SHP77 (cell line): Measurements from ENCODE around the gene ZP1.
"Not testable (repeated sequence)": the region's sequence is repeated elsewhere in the genome, so short reads cannot be mapped to it uniquely, and the experiment has no call there.

Experiments used
- DNase-seq, 2 experiments: peaks; one replicate each; lab custom pipeline; 2025; lab: John Stamatoyannopoulos, UW

ZP1 gene

DNA sequence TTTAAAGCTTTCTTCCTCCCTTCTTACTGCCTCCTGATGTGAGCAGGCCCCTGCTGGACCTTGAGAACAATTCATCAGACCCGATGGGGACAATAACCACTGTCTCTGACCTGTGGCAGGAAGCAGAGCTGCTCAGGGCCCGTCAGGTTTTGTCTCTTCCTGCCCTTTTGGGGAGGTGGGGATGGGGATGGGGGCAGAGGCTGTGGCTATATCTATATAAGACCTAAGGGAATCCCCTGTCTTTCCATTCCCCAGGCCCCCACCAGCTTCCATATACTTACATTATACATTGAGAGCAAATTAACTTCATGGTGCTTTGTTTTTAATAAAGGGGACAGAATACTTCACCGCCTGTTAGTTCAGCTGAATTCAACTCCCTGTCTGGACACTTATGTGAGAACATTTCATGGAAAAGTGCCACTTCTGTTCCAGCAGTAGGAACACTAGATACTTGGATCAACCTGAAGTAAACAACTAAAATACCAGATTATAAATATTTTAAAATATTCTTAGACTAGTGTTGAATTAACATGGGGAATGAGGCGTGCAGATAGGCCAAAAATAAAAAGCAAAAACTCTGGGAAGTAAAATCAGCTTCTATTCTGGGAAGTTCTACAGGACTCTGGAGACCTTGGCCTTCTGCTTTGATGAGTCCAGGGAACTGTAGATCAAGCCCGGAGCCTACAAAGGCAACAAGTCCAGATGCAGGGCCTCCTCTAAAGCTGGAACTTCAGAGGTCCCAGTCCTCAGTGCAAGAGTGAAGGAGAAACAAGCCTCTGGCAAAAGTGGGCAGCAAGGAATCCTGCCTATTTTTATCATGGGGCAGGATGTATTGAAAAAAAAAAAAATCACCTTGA, 11.1 kb downstream of the ZP1 start:
- no peak for DNase-seq

DNA sequence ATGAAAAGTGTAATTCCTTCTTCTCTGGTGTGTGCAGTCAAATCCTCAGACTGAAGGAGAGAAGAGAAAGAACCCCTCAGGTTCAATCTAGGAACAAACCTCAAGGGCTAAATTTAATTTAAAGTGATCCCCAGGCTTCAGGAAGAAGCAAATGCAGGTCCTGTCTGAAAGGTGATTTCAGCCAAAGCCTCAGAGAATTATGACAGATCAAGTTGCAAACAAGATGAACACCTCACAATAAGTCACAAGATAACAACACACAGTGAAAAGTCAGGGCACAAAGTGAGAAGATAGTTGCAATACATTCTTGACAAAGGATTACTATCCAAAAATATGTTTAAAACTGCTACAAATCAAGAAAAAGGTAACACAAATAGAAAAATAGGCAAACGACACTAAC, 11.8 kb downstream of the ZP1 start:
- no peak for DNase-seq

DNA sequence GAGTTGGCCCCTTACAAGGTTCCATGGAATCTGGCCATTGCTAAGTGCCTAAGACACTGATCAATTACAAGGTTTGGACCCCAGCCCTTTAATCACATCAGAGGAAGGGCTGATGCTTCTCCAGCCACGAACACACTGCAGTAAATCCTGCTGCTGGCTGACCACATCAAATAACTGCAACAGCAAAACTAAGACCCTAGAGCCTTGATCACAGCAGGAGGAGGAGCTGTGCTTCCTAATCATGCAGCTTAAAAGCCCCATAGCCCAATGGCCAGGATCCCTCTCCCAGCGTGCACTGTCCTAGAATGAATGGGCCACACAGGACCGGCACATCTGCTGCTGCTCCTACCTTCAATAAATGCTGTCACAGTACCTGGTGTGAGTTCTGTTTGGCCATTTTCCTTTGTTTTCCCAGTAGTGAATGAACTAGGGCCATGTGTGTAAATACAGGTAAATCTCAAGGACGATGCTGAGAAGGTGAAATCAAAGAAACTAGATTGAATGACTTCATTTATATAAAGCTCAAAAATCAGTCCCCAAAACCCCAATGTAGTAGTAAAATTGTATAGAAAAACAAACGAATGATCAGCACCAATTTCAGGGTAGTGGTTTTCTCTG, 12.7 kb downstream of the ZP1 start:
- no peak for DNase-seq

DNA sequence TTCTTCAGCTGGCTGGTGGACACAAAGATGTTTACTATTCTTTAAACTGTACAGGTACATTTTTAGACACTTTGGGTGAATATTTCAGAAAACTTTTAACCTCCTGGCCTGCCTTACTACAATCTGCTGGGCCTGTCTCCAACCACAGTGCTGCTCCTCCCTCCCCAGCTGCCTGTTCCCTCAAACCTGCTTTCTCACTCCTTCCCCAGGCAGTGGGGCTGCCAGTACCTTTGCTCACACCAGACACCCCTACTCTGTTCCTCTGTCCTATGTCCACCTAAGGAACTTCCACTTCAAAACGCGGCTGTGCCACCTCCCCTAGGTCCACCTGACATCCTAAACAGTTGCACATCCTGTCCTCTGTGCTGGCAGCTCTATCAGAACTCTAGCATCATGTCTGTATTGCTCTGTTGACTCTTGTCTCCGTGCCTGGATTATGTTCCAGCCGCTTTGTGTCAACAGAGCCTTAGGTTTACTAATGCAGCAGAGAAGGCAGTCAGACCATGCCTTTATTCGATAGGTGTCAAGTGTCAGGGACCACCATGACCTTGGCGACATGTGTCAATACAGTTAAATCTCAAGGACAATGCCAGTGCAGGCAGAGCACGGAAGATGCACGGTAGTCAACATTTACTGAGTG, 13.4 kb downstream of the ZP1 start:
- DNase-seq: peak; percentile 29 to 53

DNA sequence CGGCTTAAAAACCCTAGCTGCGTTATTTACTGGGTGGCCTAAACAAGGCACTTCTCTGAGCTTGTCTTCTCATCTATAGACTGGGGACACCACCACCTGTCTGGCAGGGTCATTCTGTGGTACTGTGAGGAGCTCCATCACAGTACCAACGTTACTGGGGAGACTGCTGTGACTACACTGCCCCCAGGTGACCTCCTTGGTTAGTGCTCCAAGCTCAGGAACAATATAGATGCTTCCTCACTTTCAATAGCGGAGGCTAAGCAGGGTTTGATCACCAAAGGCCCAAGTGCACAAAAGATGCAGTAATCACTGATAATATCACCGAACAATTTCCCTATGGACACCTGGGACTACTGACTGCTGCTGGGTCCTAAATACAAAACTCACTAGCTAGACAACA, 20.2 kb downstream of the ZP1 start:
- DNase-seq: peak; percentile 41 to 44

DNA sequence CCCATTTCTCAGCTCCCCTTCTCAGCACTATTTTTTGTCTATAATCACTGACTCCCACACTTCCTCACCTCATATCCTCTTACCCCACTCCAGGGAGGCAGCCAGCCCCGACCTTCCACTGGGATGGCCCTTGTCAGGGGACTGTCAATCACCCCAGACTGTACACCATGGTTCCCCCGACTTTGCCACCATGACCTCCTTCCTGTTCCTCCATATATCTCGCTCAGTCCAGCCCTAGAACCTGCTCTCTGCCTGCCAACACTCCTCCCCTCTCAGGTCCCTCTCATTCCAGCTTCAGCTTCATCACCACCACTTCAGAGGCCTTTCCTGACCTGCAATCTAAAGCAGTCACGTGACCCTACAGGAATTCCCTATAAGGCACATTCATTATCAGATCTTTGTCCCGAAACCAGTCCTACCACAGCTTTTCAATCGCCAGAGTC, 22.5 kb downstream of the ZP1 start:
- DNase-seq: no peak

DNA sequence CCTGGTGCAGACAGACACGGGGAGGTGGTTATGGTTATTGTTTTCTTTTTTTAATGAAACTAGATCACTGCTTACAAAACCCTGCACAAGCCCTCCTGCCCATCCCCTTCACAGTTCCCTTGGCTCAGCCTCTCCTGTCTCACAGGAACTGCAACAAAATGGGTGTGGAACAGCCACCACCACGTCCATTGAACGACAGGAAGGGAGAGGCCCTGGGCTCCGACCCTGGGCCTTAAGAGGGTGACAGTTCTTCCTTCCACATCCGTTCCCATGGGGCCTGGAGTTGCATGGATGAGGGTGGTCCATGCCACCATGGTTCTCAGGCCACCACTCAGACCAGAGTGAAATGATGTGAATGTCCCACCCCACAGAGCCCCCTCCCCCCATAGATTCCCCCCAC, 23.4 kb downstream of the ZP1 start:
- DNase-seq: no peak

DNA sequence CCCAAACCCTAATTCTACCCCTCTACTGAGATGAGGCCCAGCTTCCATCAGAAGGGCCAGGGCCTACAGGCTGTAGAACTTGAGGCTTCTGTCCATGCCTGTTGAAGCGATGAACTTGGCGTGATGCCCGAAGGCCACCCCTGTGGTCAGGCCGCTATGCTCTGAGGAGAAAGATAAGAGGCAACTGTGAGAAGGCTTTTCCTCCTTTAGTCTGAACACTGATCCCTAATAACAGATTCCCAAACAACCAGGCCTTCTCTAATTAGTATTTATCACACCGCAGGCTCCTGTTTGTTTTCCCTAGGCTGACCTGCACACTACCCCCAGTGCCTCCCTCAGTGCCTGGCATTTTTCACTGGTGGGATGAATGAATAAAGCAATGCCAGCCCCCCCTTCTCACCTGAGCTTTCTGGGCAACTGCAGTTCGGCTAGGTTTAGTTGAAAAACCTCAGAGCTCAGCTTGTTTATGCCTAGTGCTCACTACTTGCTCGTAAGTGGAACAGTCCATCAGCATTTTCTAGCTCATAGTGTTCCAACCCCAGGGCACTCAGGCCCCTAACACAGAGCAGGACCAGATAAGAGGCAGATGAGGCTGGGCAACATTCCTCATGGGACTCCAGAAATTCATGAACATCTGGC, 23.9 kb downstream of the ZP1 start:
- no peak for DNase-seq

DNA sequence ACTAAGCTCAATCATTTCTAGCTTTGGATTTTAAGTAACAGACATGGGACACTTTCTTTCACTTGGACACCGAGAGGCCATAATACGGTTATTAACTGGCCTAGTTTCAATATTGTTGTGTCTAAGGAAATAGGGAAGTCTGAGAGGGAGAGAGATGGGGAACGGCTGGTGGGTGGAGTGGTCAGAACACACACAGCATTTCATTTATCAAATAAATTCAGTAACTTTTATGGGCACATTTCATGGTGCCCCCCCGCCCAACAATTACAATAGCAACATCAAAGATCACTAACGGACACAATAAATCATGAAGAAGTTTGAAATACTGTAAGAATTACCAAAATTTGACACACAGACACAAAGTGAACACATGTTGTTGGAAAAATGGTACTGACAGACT, 28.3 kb downstream of the ZP1 start:
- no peak for DNase-seq

DNA sequence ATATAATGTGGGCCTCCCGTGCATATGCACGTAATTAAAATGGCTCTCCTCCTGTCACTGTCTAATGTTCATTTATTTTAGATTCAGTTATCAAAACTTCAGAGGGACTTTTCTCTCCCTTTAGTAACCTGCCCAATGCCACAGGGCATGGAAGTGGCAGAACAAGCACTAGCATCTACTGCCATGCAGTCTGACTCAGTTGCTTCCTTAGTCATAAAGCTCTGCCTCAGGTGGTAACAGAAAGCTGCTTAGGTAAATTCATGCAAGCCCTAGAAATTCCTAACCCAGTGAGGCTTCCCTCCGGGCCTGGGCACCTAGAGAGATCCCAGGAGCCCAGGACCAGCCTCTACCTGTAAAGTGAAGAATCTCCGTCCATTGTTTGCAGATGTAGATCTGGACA, 30.2 kb downstream of the ZP1 start:
- DNase-seq: no peak

DNA sequence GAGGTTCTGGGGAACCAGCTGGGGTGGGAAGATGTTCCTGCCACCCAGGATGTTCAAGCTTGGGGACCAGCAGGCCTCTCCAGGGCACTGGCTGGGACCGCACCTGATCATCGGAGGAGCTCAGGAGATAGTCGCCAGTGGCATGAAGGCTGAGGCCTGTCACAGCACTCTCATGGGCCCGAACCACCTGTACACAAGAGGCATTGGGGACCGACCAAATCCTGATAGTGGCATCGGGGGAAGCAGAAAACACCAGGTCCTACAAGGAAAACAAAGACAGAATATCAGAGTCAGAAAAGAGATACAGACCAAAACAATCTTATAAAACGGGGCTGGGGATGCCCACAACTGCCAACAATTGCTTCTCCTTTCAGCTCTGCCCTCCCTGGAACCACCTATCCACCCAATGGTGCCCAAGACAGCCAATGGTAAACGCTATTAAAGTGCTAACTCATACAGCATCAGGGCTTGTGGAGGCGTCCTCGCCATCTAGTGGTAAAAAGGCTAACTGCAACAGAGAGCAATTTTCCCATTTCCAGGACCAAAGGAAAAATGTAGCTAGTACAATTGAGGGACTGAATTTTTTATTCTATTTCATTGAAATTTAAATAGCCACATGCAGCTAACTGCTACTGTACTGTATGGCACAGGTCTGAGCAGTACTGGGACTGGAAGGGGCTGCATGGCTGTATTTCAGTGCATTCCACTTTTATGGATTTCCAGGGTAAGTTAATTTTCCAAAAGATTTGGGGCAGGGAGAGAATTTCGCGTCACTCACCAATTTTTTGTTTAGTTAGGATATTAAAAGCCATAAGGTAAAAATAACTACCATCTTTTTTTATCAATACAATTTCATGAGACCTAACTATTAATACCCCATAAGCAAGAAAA, 31.9 kb downstream of the ZP1 start:
- peak in 1 of 2 experiments; percentile 3 for DNase-seq

DNA sequence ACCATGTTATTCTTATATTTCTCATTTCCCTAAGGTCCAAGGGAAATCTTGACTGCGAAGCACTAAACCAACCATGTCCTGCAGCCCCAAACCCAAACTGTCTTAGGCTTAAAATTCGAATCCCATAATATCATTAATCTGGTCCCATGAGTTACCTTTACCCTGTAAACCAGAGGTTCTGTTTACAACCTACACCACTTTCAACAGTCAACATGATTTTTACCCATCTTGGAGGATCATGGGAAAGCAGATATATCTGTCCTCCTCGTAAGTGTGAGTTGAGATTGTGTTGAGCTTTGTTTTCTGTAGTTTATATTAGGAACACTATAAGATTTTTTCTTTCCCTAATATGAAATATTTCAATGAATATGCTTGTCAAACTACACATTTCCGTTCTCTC, 32.6 kb downstream of the ZP1 start:
- DNase-seq: no peak

DNA sequence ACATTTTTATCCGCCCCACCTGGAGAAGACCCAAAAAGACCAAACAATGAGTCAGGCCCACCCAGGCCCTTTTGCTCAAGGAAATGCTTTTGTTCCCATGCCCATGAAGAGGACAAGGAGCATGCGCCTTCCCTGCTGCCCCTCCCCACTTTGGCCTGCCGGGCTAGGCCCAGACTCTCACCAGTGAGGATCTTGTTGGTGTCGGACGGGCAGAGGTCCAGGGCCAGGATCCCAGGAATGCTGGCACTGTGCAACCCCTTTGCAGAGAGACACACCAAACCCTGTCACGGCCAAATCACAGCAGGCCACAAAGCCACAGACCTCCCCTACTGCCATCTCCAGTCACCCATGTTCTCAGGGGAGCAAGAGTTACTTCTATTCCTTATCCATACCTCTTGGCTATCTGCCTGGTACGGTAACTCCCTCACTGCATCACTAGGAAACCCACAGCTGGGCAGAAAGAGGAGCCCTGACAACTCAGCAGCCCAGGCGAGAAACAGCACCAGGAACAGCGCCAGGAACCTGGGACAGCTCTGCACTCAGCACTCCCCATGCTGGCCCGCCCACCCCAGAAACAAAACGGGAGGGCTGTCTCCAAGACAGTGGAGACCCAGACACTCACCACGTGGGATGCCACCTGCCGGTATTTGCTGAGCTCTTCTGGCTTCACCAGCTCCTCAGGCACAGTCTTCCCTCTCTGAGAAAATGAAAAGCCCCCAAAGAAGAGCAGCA, 33.5 kb downstream of the ZP1 start:
- no peak for DNase-seq

DNA sequence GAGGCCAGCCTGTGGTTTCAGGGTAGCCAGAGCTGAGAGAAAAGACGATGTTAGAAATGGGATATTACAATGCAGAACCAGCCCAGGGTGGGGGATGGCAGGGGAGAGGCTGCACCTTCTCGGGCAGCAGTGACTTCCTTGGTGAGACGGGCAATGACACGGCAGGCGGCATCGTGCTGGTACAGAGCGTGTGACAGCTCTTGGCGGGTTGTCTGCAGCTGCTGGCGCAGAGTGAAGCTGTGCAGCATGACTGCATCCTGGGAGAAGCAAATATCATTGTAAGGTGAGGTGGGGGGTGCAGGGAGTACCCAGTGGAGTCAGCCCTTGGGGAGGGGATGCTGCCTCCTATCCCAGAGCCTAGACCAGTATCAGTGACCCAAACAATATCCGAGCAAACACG, 35.3 kb downstream of the ZP1 start:
- DNase-seq: no peak

DNA sequence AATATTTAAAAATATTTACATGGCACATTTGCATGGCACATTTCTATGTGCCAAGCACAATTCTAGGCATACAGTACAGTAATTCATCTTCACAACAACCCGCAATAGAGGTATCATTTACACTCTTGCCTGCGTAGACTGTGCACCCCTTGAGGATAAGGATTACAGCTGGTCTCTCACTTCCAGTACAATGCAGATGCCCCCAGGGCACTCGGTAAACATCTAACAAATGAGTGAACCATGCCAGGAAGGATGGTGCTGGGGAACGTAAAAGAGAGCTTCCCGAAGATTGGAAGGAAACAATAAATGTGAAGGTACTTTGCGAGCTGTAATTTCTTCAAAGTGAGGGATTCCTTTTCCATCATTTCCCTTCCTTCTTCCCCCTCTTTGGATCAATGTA, 37.7 kb downstream of the ZP1 start:
- DNase-seq: no peak

DNA sequence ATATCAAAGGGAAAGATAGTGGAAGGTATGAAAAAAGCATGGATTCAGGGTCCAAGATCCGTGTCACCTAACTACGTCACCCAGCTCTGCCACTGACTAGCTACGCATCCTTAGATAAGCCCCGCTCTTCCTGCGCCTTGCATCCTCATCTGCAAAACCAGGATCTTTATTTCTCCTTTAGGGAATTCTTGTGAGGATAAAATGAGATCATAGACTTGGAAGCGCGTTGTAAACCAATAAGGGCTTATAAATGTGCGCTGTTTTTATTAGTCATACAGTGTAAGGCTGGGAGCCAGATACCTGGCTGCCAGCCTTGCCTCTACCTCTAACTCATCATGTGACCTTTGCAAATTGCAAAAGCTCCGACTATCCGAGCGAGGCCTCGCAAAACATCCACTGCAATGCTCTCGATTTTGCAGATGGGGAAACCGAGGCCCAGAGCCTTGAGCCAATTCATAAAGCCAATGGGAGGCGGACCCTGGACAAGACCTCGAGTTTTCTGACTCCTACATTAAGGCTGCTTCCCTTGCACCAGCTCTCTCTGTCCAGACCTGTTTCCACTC, 38.3 kb downstream of the ZP1 start:
- DNase-seq: no peak

DNA sequence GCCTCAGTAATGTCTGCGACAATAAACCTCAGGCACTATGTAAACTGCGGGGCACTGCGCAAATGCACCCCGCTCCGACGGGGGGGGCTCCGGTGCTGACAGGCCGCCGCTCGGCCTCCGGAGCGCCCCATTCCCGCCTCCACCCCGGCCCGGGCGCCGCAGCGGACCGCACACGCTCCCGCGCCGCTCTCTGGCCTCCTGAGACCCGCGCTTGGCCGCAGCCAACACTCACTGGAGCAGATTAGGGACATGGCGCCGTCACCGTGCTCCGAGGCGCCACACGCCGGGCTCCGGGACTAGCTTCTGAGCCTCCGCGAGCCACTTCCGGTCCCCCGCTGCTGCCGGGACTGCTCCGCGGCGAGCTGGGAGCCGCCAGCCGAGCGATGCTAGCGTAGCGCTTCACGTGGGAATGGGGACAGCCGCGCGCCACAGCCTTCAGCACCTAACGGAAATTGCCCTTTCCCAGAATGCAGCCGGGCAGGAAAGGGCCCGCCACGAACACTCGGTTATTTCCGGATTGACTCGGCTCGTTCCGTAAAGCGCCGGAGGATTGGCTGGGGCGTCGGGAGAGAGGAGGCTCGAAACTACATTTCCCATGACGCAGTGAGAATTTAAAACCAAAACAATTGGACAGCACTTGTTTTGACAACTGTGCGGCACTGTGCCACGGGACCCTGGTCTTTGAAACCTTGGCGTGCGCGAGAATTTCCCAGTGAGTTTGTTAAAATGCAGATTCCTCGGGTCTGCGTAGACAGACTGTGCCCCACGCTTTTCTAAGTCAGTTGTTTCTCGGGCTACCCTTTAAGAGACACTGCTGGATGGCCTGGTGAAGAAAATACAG, 39.0 kb downstream of the ZP1 start, which contains the start of gene PRPF19:
Gene PRPF19, minus strand, starts transcription at position 454 of the 841 bp plus-strand sequence. Its CDS starts 203 bp downstream, at position 251.
- peak; percentile 82 to 83 for DNase-seq

DNA sequence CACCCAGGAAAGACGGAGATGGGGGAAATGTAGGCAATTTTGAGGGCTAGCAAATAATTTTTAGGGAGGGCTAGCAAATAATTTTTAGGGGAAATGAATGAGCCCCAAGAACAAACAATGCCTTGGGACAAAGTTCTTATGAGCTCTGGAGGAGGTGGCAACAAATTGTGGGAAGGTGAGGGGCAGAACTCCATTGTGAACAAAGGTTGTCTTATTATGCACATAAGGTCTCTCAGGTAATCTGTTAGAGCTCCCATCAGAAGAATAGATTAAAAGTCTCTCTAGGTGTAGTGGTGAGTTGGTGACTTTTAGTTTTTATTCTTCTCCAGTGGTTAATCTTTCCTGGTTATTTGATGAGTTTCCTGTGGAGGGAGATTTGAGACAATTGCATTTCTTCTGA, 41.5 kb downstream of the ZP1 start:
- no peak for DNase-seq

DNA sequence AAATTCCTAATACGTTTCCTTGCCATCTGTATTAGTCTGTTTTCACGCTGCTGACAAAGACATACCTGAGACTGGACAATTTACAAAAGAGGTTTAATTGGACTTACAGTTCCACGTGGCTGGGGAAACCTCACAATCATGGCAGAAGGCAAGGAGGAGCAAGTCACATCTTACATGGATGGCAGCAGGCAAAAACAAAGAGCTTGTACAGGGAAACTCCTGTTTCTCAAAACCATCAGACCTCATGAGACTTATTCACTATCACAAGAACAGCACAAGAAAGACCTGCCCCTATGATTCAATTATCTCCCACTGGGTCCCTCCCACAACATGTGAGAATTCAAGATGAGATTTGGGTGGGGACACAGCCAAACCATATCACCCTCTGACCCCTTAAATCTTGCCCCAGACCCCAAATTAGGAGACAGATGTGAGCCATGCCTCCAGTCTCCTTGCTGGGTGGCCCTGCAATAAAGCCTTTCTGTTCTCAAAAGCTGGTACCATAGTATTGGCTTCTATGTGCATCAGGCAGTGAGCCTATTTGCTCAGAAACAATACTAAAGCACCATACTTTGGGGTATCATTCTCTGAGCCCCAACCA, 42.4 kb downstream of the ZP1 start:
- not testable (repeated sequence) for DNase-seq
